GM12873 (cell line): ENCODE measurements around the gene HOXA3.

Experiments used
- TF ChIP-seq, protein P1 (sequence below): IDR thresholded peaks from 2 replicates; pipeline ENCODE4 v1.5.1; 2012; ENCODE audit warnings: low read depth, mild to moderate bottlenecking, moderate library complexity, low read length, control low read depth; ENCODE audit not compliant: insufficient read depth; ENCODE audit errors: missing control alignments

The HOXA3 gene

DNA sequence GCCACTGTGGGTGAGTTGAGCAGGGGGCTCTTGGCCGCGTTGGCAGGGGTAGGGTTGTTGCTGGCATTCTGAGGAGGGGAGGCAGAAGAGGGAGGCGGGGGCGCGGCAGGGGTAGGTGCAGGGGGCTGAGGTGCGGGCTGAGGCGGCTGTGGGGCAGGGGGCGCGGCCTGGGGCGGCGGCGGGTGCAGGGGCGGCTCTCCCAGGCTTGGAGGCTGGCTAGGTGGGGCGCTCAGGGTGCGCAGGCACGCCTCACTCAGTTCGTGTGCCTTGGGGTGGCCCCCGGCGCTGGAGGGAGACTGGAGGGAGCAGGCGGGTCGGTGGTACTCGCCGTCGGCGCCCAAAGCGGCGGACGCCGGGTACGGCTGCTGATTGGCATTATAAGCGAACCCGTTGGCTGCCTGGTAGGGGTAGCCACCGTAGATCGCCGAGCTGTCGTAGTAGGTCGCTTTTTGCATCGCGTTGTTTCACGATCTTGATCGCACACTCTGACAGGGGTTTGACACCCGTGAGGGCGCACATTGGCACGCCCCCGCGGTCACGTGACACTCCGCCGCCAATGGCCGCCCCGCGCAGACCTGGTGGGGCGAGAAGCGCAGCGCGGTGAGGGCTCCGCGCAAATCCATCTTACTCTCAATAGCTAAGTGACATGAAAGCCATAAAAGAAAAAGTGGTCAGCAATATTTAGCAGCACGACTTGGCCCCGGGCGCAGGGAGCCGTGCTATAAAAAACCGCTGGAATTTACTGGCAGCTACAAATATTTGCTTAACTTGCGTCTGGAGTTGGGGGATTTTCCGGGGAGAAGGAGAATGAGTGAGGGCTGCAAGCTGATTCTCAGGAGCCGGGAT, 42.0 kb downstream of the HOXA3 start:
- TF ChIP-seq, protein P1, sequence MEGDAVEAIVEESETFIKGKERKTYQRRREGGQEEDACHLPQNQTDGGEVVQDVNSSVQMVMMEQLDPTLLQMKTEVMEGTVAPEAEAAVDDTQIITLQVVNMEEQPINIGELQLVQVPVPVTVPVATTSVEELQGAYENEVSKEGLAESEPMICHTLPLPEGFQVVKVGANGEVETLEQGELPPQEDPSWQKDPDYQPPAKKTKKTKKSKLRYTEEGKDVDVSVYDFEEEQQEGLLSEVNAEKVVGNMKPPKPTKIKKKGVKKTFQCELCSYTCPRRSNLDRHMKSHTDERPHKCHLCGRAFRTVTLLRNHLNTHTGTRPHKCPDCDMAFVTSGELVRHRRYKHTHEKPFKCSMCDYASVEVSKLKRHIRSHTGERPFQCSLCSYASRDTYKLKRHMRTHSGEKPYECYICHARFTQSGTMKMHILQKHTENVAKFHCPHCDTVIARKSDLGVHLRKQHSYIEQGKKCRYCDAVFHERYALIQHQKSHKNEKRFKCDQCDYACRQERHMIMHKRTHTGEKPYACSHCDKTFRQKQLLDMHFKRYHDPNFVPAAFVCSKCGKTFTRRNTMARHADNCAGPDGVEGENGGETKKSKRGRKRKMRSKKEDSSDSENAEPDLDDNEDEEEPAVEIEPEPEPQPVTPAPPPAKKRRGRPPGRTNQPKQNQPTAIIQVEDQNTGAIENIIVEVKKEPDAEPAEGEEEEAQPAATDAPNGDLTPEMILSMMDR: no peak

DNA sequence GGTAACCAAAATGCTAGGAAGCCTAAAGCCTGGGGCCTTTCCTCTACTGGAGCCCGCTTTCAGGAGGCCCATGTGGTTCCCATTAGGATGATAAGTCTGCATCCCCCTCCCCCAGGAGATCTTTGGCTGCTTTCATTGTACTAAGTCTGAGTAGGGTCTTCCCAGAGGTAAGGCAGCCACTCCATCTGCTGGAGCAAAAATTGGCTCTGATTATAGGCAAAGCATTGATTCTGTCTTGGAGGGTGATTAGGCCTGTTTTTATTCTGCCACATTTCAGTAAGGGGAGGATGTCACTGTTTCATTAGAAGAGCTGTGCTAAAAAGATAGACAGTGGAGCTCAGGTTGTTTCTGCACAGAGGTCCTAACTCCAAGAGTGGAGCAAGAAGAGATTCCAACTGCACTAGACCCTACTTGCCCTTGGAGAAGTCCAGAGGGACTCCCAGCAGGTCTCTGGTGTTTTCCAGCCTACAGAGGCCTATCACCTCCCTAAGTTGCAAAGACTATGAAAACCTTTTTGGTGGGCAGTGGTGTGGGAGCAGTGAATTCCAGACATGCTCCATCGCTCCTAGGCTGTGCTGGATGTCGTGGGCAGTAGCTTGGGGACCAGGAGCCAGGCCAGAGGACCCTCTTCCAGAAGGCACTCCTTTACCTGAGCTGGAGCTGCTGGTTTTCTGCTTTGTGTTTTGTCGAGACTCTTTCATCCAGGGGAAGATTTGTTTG, 42.8 kb downstream of the HOXA3 start:
- TF ChIP-seq, protein P1: no peak

DNA sequence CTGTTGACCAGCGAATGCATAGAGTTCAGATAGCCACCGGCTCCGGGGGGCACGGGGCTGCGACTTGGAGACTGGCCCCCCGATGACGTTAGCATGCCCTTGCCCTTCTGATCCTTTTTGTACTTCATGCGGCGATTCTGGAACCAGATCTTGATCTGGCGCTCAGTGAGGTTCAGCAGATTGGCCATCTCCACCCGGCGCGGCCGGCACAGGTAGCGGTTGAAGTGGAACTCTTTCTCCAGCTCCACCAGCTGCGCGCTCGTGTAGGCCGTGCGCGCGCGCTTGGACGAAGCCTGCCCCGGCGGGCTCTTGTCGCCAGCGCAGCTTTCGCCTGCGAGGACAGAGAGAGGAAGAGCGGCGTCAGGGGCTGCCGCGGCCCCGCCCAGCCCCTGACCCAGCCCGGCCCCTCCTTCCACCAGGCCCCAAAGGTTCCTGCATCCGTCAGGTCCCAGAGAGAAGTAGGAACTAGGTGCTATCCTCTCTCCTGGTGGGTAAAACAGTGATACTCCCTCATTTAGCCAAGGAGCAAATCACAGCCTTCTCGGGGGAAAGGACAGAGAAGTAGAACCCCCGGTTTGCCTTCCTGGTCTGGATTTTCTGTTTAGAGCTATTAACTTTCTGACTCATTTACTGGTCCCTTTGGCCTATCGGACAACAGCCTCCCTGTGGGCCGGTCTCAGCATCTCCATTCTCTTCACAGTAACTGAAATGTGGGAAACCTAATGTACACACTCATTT, 43.8 kb downstream of the HOXA3 start:
- TF ChIP-seq, protein P1: no peak

DNA sequence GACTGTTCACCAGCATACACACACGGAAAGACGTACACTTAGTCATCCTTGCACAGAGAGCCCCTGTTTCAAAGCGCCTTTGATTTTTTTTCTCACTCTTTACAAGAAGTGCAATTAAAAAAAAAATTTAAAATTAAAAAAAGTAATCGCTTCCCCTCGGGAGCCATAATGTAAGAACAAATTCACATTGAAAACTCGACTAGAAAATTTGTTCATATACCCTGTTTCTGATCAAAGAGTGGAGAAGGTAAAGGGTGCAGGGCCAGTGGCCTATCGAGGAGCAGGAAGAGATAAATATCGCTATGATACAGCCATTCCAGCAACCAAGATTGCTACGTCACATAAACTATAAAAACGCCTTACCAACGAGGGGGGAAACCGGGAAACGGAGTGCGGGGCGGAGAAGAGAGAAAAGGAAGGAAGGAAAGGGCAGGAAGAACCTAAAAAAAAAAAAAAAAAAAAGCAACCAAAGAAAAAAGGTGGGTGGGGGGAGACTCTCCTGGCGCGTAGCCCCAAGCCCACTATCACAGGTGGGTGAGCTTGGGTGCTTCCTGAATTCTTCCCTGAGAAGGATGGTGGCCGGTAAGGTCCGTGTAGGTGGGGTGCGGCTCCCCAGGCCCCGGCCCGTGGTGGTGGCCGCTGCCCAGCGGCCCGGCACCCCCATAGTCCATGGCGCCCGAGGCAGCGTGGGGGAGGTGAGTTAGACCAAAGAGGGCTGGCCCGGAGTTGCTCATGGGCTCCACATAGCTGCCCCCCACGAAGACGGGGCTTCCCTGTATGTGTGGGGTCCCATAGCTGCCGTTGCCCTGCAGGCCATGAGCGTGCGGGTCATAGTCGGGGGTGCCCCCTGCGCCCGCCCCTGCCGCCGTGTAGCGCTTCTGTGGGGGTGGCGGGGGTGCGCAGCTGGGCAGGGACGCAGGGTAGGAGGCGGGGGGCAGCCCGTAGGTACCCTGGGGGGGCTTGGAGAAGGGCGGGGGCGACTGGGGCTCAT, 44.7 kb downstream of the HOXA3 start:
- TF ChIP-seq, protein P1: no peak

DNA sequence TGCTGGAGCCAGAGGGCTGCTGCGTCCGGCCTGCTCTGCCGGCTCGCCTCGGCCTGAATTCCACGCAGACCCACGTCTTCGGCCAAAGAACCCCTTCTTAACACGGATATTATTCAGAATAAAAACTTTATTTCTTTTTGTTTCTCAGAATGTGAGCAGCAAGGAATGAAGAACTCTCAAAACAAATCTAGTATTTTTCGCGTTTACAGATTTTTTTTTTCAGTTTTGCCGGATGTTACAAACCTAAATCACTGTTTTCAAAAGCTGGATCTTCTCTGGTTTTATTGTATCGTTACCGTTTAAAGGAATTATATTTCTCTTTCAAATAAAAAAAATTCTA, 45.5 kb downstream of the HOXA3 start:
- TF ChIP-seq, protein P1: no peak

DNA sequence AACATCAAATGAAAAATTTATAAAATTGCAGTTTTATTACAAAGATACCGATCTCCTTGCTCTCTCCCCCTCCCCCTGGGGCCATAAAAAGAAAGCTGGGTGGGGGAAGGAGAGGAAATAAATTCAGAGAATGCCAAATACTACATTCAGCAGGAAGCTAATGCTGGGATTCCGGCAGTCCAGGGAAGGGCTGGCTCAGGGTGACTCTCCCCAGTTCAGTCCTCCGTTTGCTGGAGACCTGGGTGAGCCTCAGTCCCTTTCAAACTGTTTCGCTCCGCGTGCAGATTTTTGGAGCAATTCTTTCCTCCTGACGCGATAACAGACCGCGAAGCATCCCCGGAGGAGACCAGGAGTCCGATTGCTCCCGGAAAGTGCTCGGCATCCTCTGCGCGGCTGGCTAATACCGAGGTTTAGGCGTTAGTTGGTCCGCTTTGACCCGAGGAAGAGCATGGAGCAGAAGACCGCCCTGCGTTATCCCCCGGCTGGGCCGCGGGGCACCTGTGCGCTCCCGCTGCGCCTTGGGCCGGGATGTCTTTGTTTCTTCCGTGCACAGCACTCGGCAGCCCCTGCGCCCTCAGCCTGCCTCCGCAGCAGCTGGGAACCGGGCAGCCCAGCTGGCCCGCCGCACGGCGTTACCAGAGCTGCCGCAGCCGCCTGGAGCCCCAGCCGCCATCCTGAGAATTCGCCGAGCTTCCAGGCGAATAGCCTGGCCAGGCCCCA, 46.0 kb downstream of the HOXA3 start:
- TF ChIP-seq, protein P1: no peak
